HEK293T (cell line): ENCODE data around the gene ARVCF.

Source experiments
- ARNT ChIP-seq: fragments of 450-650 bp; IDR thresholded peaks from 2 replicates; pipeline ENCODE4 v1.6.1; 2017; ENCODE audit warnings: mild to moderate bottlenecking
- BHLHE40 ChIP-seq: fragments of 450-650 bp; IDR thresholded peaks from 2 replicates; pipeline ENCODE4 v1.6.1; 2016; ENCODE audit warnings: mild to moderate bottlenecking, moderate library complexity, borderline replicate concordance
- CTBP1 ChIP-seq: fragments of 450-650 bp; IDR thresholded peaks from 2 replicates; pipeline ENCODE4 v1.6.1; 2016; ENCODE audit warnings: borderline replicate concordance
- FOXA1 ChIP-seq: fragments of 450-650 bp; IDR thresholded peaks from 2 replicates; pipeline ENCODE4 v1.6.1; 2016; ENCODE audit warnings: mild to moderate bottlenecking
- FOXK2 ChIP-seq: fragments of 450-650 bp; IDR thresholded peaks from 2 replicates; pipeline ENCODE4 v1.6.1; 2016; ENCODE audit warnings: mild to moderate bottlenecking
- FOXM1 ChIP-seq: fragments of 450-650 bp; IDR thresholded peaks from 2 replicates; pipeline ENCODE4 v1.6.1; 2017; ENCODE audit warnings: mild to moderate bottlenecking, borderline replicate concordance
- L3MBTL2 ChIP-seq: fragments of 450-650 bp; conservative IDR thresholded peaks from 2 replicates; pipeline ENCODE4 v1.6.1; 2016; ENCODE audit warnings: mild to moderate bottlenecking
- SP1 ChIP-seq: fragments of 450-650 bp; IDR thresholded peaks from 2 replicates; pipeline ENCODE4 v1.6.1; 2017
- SUZ12 ChIP-seq: fragments of 450-650 bp; IDR thresholded peaks from 2 replicates; pipeline ENCODE4 v1.6.1; 2016; ENCODE audit warnings: mild to moderate bottlenecking

DNA sequence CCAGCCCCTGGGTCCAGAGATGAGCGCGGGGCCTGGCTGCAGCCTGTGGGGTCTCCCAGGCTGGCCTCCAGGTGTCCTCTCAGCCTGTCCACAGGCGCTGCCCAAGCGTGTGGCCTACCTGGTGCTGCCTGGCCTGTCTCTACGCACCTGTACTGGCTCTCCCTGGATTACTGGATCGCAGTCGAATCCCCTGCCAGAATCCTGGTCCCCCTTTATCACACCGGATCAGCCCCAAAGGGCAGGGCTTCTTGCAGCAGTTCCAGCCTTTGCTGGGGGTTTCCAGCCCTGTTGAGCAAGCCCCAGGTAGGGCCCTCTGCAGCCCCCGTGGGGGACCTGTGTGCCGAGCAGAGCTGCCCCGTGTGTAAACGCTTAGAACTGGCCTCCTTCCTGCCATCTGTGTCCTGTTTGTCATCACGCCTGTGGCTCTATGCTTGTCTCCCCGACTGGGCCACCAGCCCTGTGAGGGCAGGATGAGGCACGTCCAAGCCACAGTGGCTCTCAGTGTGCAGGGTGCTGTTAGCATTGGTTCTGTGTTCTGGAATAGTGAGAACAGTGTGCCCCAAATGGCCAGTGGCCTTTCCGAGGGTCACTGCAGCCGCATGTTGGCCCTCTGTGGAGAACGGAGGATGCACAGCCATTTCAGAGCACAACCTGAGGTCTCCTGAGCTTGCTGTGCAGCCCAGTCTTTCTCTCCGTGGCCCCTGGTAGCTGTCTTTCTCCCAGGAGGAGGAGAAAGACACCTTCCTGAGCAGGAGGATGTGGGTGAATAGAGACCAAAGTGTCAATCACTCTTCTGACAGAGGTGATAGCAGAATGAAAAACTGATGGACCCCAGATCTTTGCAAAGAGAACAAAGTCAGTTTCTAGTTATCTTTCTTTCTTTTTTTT is 61.1 kb downstream of the ARVCF start:
- TF ChIP-seq CTBP1 (no peak), FOXK2 (no peak), SP1 (no peak), FOXM1 (no peak), FOXA1 (no peak), BHLHE40 (no peak), L3MBTL2 (no peak), SUZ12 (no peak), ARNT (no peak)
